Stimulated activated CD8-positive, alpha-beta memory T cell treated with anti-CD3 and anti-CD28 coated beads, Interleukin-4, amount 100 ng/mL, for 1 hour (primary cell): ENCODE results near the gene RIMS3.
"Not testable (repeated sequence)": the region's sequence is repeated elsewhere in the genome, so short reads cannot be mapped to it uniquely, and the experiment has no call there.

Source experiments
- DNase-seq, 2 donors: peaks; one replicate each; pipeline ENCODE4 v3.0.0-alpha.2; 2020; ENCODE audit warnings: low read depth in 2 of 2, low spot score in 1 of 2

The RIMS3 gene

GRCh38 chr1:40665335-40666171, at the start of gene RIMS3:
TSS of gene RIMS3 (minus strand) at chr1:40665682. CDS start at chr1:40641925, 23,757 bp downstream.
- peak; percentile 71 to 72 for DNase-seq

GRCh38 chr1:40712997-40713396, 47.5 kb upstream of the RIMS3 start:
- no peak for DNase-seq

- no peak for DNase-seq
These were observed 47.0 kb upstream of the RIMS3 start for GRCh38 chr1:40712405-40712944.

GRCh38 chr1:40711465-40712404, 46.3 kb upstream of the RIMS3 start:
- no peak for DNase-seq

GRCh38 chr1:40710581-40711315, 45.3 kb upstream of the RIMS3 start:
- DNase-seq, result no peak

GRCh38 chr1:40709802-40710278, 44.4 kb upstream of the RIMS3 start:
- DNase-seq, result no peak

GRCh38 chr1:40709100-40709801, 43.8 kb upstream of the RIMS3 start:
- peak; percentile 36 to 50 for DNase-seq

GRCh38 chr1:40708750-40709099, 43.2 kb upstream of the RIMS3 start:
- no peak for DNase-seq

- no peak for DNase-seq
These were observed 41.1 kb upstream of the RIMS3 start for GRCh38 chr1:40706626-40707025.

GRCh38 chr1:40704817-40705733, 39.6 kb upstream of the RIMS3 start:
- no peak for DNase-seq

- DNase-seq, result no peak
These were observed 37.8 kb upstream of the RIMS3 start for GRCh38 chr1:40703316-40703715.

- DNase-seq, result not testable (repeated sequence)
These were observed 37.3 kb upstream of the RIMS3 start for GRCh38 chr1:40702810-40703209.

- DNase-seq, result no peak
These were observed 36.2 kb upstream of the RIMS3 start for GRCh38 chr1:40701684-40702083.

- DNase-seq, result no peak
These were observed 34.3 kb upstream of the RIMS3 start for GRCh38 chr1:40699787-40700186.

- no peak for DNase-seq
These were observed 32.0 kb upstream of the RIMS3 start for GRCh38 chr1:40697436-40697835.

GRCh38 chr1:40696294-40696693, 30.8 kb upstream of the RIMS3 start:
- no peak for DNase-seq

- DNase-seq, result no peak
These were observed 28.9 kb upstream of the RIMS3 start for GRCh38 chr1:40694353-40694874.

GRCh38 chr1:40693425-40693824, 27.9 kb upstream of the RIMS3 start:
- no peak for DNase-seq

GRCh38 chr1:40692429-40692895, 27.0 kb upstream of the RIMS3 start:
- DNase-seq, result no peak
